T-helper 2 cell treated with Interferon-gamma antibody and Interleukin-4, amounts not matched to agents 5 μg/mL and 100 μg/mL, for 36 hours (primary cell): Measurements from ENCODE around the gene TLE6.
"Not testable (repeated sequence)": the region's sequence is repeated elsewhere in the genome, so short reads cannot be mapped to it uniquely, and the experiment has no call there.

Experiments used
- DNase-seq: peaks from one replicate; pipeline ENCODE4 v3.0.0; 2021; ENCODE audit warnings: low spot score
- H3K27ac Mint-ChIP-seq: one replicate; pipeline ENCODE4 v1.8.0; 2021; ENCODE audit warnings: mild to moderate bottlenecking, mixed read lengths
- H3K27me3 Mint-ChIP-seq: one replicate; pipeline ENCODE4 v1.8.0; 2021; ENCODE audit warnings: low read depth, mixed read lengths
- H3K36me3 Mint-ChIP-seq: one replicate; pipeline ENCODE4 v1.8.0; 2021; ENCODE audit warnings: low read depth, mixed read lengths
- H3K4me1 Mint-ChIP-seq: one replicate; pipeline ENCODE4 v1.8.0; 2021; ENCODE audit warnings: low read depth, mixed read lengths
- H3K4me3 Mint-ChIP-seq: one replicate; pipeline ENCODE4 v1.8.0; 2022; ENCODE audit warnings: mild to moderate bottlenecking, moderate library complexity, mixed read lengths
- H3K9me3 Mint-ChIP-seq: one replicate; pipeline ENCODE4 v1.8.0; 2021; ENCODE audit warnings: mixed read lengths

Gene TLE6

GRCh38 chr19:3034656-3035541 is 57.5 kb downstream of the TLE6 start:
- H3K36me3 Mint-ChIP-seq, result no peaks in the 10 kb centered on the region
- no peaks in the 10 kb centered on the region for H3K9me3 Mint-ChIP-seq
- H3K27me3 Mint-ChIP-seq, result peaks cover 34% of the 10 kb centered on the region
- peak; percentile 50 for DNase-seq
- peak overlapping the region; percentile 88 for H3K4me3 Mint-ChIP-seq
- H3K27ac Mint-ChIP-seq, result peak overlapping the region; percentile 94
- H3K4me1 Mint-ChIP-seq, result peaks cover 15% of the 10 kb centered on the region

- peaks cover 28% of the 10 kb centered on the region for H3K27me3 Mint-ChIP-seq
- peak; percentile 96 for DNase-seq
- H3K27ac Mint-ChIP-seq, result peak overlapping the region; percentile 94
- peak overlapping the region; percentile 88 for H3K4me3 Mint-ChIP-seq
- H3K9me3 Mint-ChIP-seq, result no peaks in the 10 kb centered on the region
- peaks cover 15% of the 10 kb centered on the region for H3K4me1 Mint-ChIP-seq
- H3K36me3 Mint-ChIP-seq, result no peaks in the 10 kb centered on the region
Observed at GRCh38 chr19:3035542-3036118, 58.3 kb downstream of the TLE6 start.

- peak overlapping the region; percentile 94 for H3K27ac Mint-ChIP-seq
- peak overlapping the region; percentile 88 for H3K4me3 Mint-ChIP-seq
- peaks cover 15% of the 10 kb centered on the region for H3K4me1 Mint-ChIP-seq
- H3K9me3 Mint-ChIP-seq, result no peaks in the 10 kb centered on the region
- no peaks in the 10 kb centered on the region for H3K36me3 Mint-ChIP-seq
- peaks cover 22% of the 10 kb centered on the region for H3K27me3 Mint-ChIP-seq
- peak; percentile 80 for DNase-seq
Observed at GRCh38 chr19:3036119-3036976, 59.0 kb downstream of the TLE6 start.

GRCh38 chr19:3036977-3037544 is 59.7 kb downstream of the TLE6 start:
- not testable (repeated sequence) for H3K36me3 Mint-ChIP-seq
- peaks cover 16% of the 10 kb centered on the region for H3K27me3 Mint-ChIP-seq
- H3K27ac Mint-ChIP-seq, result peak overlapping the region; percentile 41

GRCh38 chr19:3038214-3038613 is 60.9 kb downstream of the TLE6 start:
- Mint-ChIP-seq H3K9me3 (no peaks in the 10 kb centered on the region), H3K27me3 (peaks cover 18% of the 10 kb centered on the region), H3K4me1 (peaks cover 19% of the 10 kb centered on the region), H3K4me3 (no peak overlapping the region), H3K36me3 (no peaks in the 10 kb centered on the region), H3K27ac (no peak overlapping the region)
- DNase-seq, result no peak

More at GRCh38 chr19:3036977-3037544, 59.7 kb downstream of the TLE6 start:
- Mint-ChIP-seq H3K4me1 (peaks cover 15% of the 10 kb centered on the region), H3K4me3 (peak overlapping the region; percentile 88)
- not testable (repeated sequence) for DNase-seq, H3K9me3 Mint-ChIP-seq

GRCh38 chr19:3039125-3039524 is 61.8 kb downstream of the TLE6 start:
- no peaks in the 10 kb centered on the region for H3K36me3 Mint-ChIP-seq
- peaks cover 11% of the 10 kb centered on the region for H3K27me3 Mint-ChIP-seq
- no peaks in the 10 kb centered on the region for H3K9me3 Mint-ChIP-seq
- DNase-seq, result no peak
- H3K4me3 Mint-ChIP-seq, result no peak overlapping the region
- peaks cover 19% of the 10 kb centered on the region for H3K4me1 Mint-ChIP-seq
- no peak overlapping the region for H3K27ac Mint-ChIP-seq

- Mint-ChIP-seq H3K27ac (peak overlapping the region; percentile 18), H3K4me3 (no peak overlapping the region), H3K4me1 (peaks cover 14% of the 10 kb centered on the region), H3K9me3 (no peaks in the 10 kb centered on the region), H3K27me3 (peaks cover 6% of the 10 kb centered on the region), H3K36me3 (no peaks in the 10 kb centered on the region)
- DNase-seq, result no peak
Observed at GRCh38 chr19:3039641-3040077, 62.3 kb downstream of the TLE6 start.

- no peak for DNase-seq
- no peaks in the 10 kb centered on the region for H3K36me3 Mint-ChIP-seq
- H3K27ac Mint-ChIP-seq, result no peak overlapping the region
- H3K4me3 Mint-ChIP-seq, result no peak overlapping the region
- H3K27me3 Mint-ChIP-seq, result peaks cover 4% of the 10 kb centered on the region
- peaks cover 3% of the 10 kb centered on the region for H3K4me1 Mint-ChIP-seq
- no peaks in the 10 kb centered on the region for H3K9me3 Mint-ChIP-seq
Observed at GRCh38 chr19:3041327-3041726, 64.0 kb downstream of the TLE6 start.

- Mint-ChIP-seq H3K9me3 (no peaks in the 10 kb centered on the region), H3K4me1 (peaks cover 3% of the 10 kb centered on the region), H3K27me3 (peaks cover 4% of the 10 kb centered on the region), H3K4me3 (no peak overlapping the region), H3K36me3 (no peaks in the 10 kb centered on the region), H3K27ac (no peak overlapping the region)
- DNase-seq, result no peak
Observed at GRCh38 chr19:3041761-3042620, 64.6 kb downstream of the TLE6 start.

GRCh38 chr19:3042621-3043267 is 65.4 kb downstream of the TLE6 start:
- H3K9me3 Mint-ChIP-seq, result no peaks in the 10 kb centered on the region
- no peak overlapping the region for H3K4me3 Mint-ChIP-seq
- no peaks in the 10 kb centered on the region for H3K36me3 Mint-ChIP-seq
- DNase-seq, result no peak
- peaks cover 7% of the 10 kb centered on the region for H3K4me1 Mint-ChIP-seq
- no peak overlapping the region for H3K27ac Mint-ChIP-seq
- H3K27me3 Mint-ChIP-seq, result peaks cover 8% of the 10 kb centered on the region
